Lung (tissue), 12 donors: ENCODE data around the gene CBFB. TPM values are rescaled to one million over a fixed set of nuclear protein-coding genes. Genes with fewer than 3 reads are reported as not detected.

Experiments
- ATAC-seq: fragments of 200-7000 bp; cut with Tn5 transposase; one replicate; pipeline ENCODE4 v1.9.1; 2020; ENCODE audit warnings: moderate number of reproducible peaks; ENCODE audit not compliant: insufficient read depth, low FRiP score
- DNase-seq, 3 donors: peaks; one replicate each; pipeline ENCODE4 v3.0.0-alpha.2; 2013 to 2017
- H3K27ac ChIP-seq, 2 donors: one replicate each; pipeline ENCODE4 v1.5.1; 2013; ENCODE audit warnings: mild to moderate bottlenecking in 2 of 2, moderate library complexity in 2 of 2, control low read depth in 1 of 2, inconsistent platforms in 1 of 2, low read depth in 1 of 2, low read length in 1 of 2
- H3K27me3 ChIP-seq, 3 donors: one replicate each; pipeline ENCODE4 v1.5.1; 2013; ENCODE audit warnings: low read length in 2 of 3; ENCODE audit not compliant: control insufficient read depth in 3 of 3, insufficient read depth in 3 of 3
- H3K36me3 ChIP-seq, 4 donors: one replicate each; pipeline ENCODE4 v1.5.1; 2013; ENCODE audit warnings: low read length in 4 of 4, mild to moderate bottlenecking in 1 of 4, moderate library complexity in 1 of 4; ENCODE audit not compliant: control insufficient read depth in 4 of 4, insufficient read depth in 4 of 4
- H3K4me1 ChIP-seq, 5 donors: one replicate each; pipeline ENCODE4 v1.5.1; 2013; ENCODE audit warnings: low read length in 5 of 5, mild to moderate bottlenecking in 2 of 5, moderate library complexity in 1 of 5; ENCODE audit not compliant: control insufficient read depth in 5 of 5, insufficient read depth in 5 of 5
- H3K4me3 ChIP-seq: one replicate; pipeline ENCODE4 v1.5.1; 2013; ENCODE audit warnings: mild to moderate bottlenecking, control low read depth, moderate library complexity
- H3K9ac ChIP-seq, 2 donors: one replicate each; pipeline ENCODE4 v1.5.1; 2013; ENCODE audit warnings: low read length in 2 of 2, control low read depth in 1 of 2; ENCODE audit not compliant: insufficient read depth in 1 of 2
- H3K9me3 ChIP-seq, 4 donors: one replicate each; pipeline ENCODE4 v1.5.1; 2013; ENCODE audit warnings: low read length in 3 of 4, mild to moderate bottlenecking in 1 of 4, moderate library complexity in 1 of 4; ENCODE audit not compliant: control insufficient read depth in 4 of 4, insufficient read depth in 3 of 4
- WGBS, 2 donors: extraction: QIAGEN DNeasy Blood & Tissue Kit; methylation state at CpG; one replicate each; pipeline ENCODE4 v1.1.7; 2013; 5-methylcytosine and 5-hydroxymethylcytosine counted together
- polyA plus RNA-seq, 2 donors: library from polyadenylated mRNA; stranded (reverse); fragments of 200-250 nt; gene quantifications; one replicate each; pipeline ENCODE4 v1.2.1, GENCODE V29; 2013
- total RNA-seq, 2 donors: library from RNA; depleted of rRNA in 1 of 2; stranded (reverse); fragments of >200 nt in 1 of 2; gene quantifications; one replicate each; pipeline ENCODE4 v1.2.1, GENCODE V29; 2014 to 2021
- TF ChIP-seq, protein P1 (sequence below): IDR thresholded peaks from 2 replicates; pipeline ENCODE4 v1.5.1; 2012; ENCODE audit warnings: mild to moderate bottlenecking; ENCODE audit errors: control extremely low read depth, extremely low read depth
- donor health status: control.
- donor health status: control.
- donor health status: Bipolar disorder and iron deficiency.
- donor health status: healthy.
- donor health status: DM: yes; HTN: yes; CAD: no.

The CBFB gene
- total and polyA plus RNA-seq, 4 donors = 23.3 to 59.4 (median 38.6) TPM

DNA sequence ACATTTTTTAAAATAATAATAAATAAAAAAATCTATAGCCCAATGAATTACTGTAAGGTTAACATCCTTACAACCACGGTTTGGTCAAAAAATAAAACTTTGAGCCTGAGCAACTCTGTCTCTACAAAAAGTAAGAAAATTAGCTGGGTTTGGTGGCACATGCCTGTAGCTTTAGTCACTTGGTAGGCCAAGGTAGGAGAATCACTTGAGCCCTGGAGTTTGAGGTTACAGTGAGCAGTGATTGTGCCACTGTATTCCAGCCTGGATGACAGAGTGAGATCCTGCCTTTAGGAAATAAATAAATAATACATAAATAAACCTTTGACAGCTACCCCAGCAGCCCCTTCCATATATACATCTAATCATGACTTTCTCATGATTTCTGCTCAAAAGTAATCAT is 53.9 kb downstream of the CBFB start:
- DNase-seq = no peak
- H3K4me1 ChIP-seq = peaks cover 0 to 4% (median 0%) of the 10 kb centered on the region in 5 donors
- H3K27ac ChIP-seq = no peak overlapping the region
- TF ChIP-seq, protein P1, sequence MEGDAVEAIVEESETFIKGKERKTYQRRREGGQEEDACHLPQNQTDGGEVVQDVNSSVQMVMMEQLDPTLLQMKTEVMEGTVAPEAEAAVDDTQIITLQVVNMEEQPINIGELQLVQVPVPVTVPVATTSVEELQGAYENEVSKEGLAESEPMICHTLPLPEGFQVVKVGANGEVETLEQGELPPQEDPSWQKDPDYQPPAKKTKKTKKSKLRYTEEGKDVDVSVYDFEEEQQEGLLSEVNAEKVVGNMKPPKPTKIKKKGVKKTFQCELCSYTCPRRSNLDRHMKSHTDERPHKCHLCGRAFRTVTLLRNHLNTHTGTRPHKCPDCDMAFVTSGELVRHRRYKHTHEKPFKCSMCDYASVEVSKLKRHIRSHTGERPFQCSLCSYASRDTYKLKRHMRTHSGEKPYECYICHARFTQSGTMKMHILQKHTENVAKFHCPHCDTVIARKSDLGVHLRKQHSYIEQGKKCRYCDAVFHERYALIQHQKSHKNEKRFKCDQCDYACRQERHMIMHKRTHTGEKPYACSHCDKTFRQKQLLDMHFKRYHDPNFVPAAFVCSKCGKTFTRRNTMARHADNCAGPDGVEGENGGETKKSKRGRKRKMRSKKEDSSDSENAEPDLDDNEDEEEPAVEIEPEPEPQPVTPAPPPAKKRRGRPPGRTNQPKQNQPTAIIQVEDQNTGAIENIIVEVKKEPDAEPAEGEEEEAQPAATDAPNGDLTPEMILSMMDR = no peak
- no peak for ATAC-seq
- H3K36me3 ChIP-seq = peaks cover 0 to 5% (median 1%) of the 10 kb centered on the region in 4 donors
- WGBS, 2 donors = 96 to 100% methylated on average over 1 of the region's 1 CpG
- H3K9me3 ChIP-seq = no peaks in the 10 kb centered on the region
- no peak overlapping the region for H3K4me3 ChIP-seq
- H3K9ac ChIP-seq = no peak overlapping the region
- no peaks in the 10 kb centered on the region for H3K27me3 ChIP-seq

DNA sequence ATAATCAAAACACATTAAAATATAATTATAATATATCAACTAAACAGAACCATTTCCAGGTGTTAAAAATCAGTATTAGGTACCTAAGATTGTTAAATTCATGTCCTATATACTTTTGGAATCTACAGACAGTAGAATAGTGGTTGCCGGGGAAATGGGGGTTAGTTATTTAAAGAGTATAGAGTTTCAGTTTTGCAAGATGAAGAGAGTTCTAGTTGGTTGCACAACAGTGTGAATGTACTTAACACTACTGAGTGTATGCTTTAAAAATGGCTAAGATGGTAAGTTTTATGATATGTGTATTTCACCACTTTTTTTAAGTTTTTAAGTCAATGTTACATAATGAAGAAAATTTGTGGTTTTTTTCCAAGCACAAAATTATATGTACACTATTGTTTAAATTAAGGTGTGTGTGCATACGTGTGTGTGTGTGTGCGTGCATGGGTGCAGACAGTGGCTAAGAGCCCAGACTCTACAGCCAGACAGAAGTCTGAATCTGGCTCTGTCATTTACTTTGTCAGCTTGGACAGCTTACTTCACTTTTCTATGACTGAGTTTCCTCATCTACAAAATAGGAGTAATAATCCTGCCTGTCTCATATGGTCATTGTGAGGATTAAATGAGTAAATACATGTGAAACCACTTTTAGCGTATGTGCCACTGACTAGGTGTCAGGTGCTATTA is 55.5 kb downstream of the CBFB start:
- Histone ChIP-seq H3K9ac (no peak overlapping the region), H3K27ac (no peak overlapping the region), H3K27me3 (no peaks in the 10 kb centered on the region), H3K36me3 (peaks cover 0 to 3% (median 1%) of the 10 kb centered on the region in 4 donors), H3K4me3 (no peak overlapping the region), H3K4me1 (peaks cover 0 to 5% (median 0%) of the 10 kb centered on the region in 5 donors), H3K9me3 (no peaks in the 10 kb centered on the region)
- 73 to 85% methylated on average over 4 of the region's 4 CpGs for WGBS, 2 donors
- TF ChIP-seq, protein P1 = no peak
- no peak for ATAC-seq
- DNase-seq = peak in 1 of 3 donors; percentile 62

DNA sequence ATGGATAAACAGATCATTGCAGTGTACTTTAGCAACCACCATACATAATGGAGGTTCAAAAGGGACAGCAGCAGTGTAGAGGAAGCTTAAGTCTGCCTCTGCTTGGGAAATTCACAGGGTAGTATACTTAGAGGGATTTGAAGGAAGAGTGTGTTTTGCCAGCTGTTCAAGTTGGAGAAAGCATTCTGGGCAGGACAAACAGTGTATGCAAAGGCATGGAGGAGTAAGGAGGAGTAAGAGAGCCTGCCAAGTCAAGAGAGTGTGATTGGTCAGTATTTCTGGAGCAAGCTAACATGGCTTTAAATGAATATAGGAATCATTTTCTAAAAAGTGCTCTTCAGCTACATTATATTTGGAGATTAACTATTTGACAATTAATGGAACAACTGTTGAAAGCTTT is 57.9 kb downstream of the CBFB start:
- H3K36me3 ChIP-seq = peaks cover 0 to 3% (median 1%) of the 10 kb centered on the region in 4 donors
- peaks cover 0 to 26% (median 0%) of the 10 kb centered on the region in 5 donors for H3K4me1 ChIP-seq
- DNase-seq (peak in 2 of 3 donors; percentile 27 to 56), ATAC-seq (no peak)
- no peak overlapping the region for H3K27ac ChIP-seq
- no peak overlapping the region for H3K9ac ChIP-seq
- H3K9me3 ChIP-seq = no peaks in the 10 kb centered on the region
- H3K27me3 ChIP-seq = no peaks in the 10 kb centered on the region
- no peak overlapping the region for H3K4me3 ChIP-seq
- TF ChIP-seq, protein P1 = no peak
